ENCODE data around the gene MLLT10. TPM values are rescaled to one million over a fixed set of nuclear protein-coding genes. Genes with fewer than 3 reads are reported as not detected.

MLLT10 gene
- total and polyA plus RNA-seq, 2 of the 8 experiments (the other 6 are each of a cell fraction or from before 2014, with no cell fraction given), result 53.1 to 62.1 TPM

DNA sequence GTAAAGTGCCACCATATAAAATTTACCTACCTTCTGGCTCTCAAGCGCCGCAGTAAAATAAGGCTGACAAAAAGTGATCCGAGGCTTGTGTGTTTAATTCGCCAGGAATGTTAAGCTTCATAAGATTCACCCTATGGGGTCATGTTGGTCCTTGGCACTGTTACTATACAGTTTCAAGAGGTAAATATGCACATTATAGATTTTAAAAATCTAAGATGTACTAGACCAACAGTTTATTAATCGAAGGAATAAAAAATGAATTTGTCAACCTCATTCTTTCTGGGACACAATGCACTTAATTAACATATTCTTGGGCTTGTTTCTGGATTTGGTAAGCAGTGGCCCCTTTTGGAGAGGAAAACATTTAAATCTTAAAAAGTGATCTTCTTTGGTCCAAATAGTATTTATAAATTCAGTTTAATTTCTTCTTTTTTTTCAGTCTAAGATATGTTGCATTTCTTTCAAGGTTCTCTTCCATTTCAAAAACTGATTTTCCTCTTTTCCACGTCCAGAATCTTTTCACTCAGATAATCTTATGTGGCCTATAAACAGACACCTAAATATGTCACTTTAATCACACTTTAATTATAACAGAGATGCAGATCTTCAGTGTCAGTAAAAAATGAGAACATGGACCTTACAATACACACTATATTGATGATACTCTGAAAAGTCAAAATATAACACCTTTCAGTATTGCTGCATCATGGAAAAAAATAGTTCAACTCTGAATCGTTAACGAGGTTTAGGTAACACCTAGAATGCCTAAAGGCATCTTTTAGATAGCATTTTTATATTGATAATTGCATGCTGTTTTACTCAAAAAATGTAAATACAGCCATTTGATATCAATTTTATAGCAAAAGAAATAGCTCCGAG, 4.8 kb upstream of the MLLT10 start:
- FAIRE-seq, result peak; percentile 65
- TF ChIP-seq EP300 (IDR thresholded peaks at IDR 0.05; ENCODE audit: borderline replicate concordance in 1 of 2, low read depth in 2 of 2, low read length in 2 of 2) (no peak), TEAD4 (IDR thresholded peaks at IDR 0.05; ENCODE audit: low read depth, low read length) (0 out of 2 replicates have a peak, but pooled peaks have one; percentile 64), MAFK (IDR thresholded peaks at IDR 0.05; ENCODE audit: low read depth, low read length) (0 out of 2 replicates have a peak, but pooled peaks have one; percentile 13), ASH2L (IDR thresholded peaks at IDR 0.05; ENCODE audit: low read length) (peak; percentile 63), NRF1 (IDR thresholded peaks at IDR 0.05; ENCODE audit: low read depth, low read length) (no peak)

More for the DNA sequence above, 4.8 kb upstream of the MLLT10 start:
- H4K20me1 ChIP-seq (replicated peaks in 1 of 2; ENCODE audit: control insufficient read depth in 1 of 2, insufficient read depth in 2 of 2, low read length in 2 of 2), result no peaks in the 10 kb centered on the region
- ChIA-PET POLR2A (ENCODE audit: partially characterized antibody) (interaction anchor here (0.5 to 17.3 kb wide), 6 partner anchors 10 to 144 kb away, joined by 3 to 352 read pairs (median 4); no protein-coding TSS in a partner anchor), CTCF (ENCODE audit: partially characterized antibody) (interaction anchor here (0.7 to 1.4 kb wide), 4 partner anchors 14 to 251 kb away, joined by 3 read pairs; no protein-coding TSS in a partner anchor)
- H3K9me3 ChIP-seq (ENCODE audit: insufficient read depth in 2 of 2, low read depth in 1 of 2, low read length in 1 of 2), result no peaks in the 10 kb centered on the region
- H4K91ac ChIP-seq (replicated peaks; ENCODE audit: insufficient read length, low read length), result peak overlapping the region; percentile 61
- peaks cover 0 to 16% (median 6%) of the 10 kb centered on the region in 4 experiments; a peak in 4 of 7 replicates for H3K4me1 ChIP-seq (replicated peaks in 1 of 4; ENCODE audit: control insufficient read depth in 3 of 4, insufficient read depth in 4 of 4, low read length in 3 of 4)
- H3K27me3 ChIP-seq (replicated peaks in 1 of 4; ENCODE audit: control insufficient read depth in 3 of 4, extremely low read depth in 1 of 4, insufficient read depth in 3 of 4, low read length in 3 of 4), result no peaks in the 10 kb centered on the region
- no peak overlapping the region for H2BK15ac ChIP-seq (ENCODE audit: low read length)
- peak overlapping the region; percentile 2 to 79 (median 16); a peak in 5 of 8 replicates for H3K4me3 ChIP-seq (ENCODE audit: extremely low read depth in 1 of 4, insufficient read depth in 2 of 4, low read depth in 3 of 4, low read length in 4 of 4)
- H3K36me3 ChIP-seq (ENCODE audit: control insufficient read depth in 2 of 4, insufficient read depth in 4 of 4, low read length in 3 of 4), result no peaks in the 10 kb centered on the region
- no peak overlapping the region for H3K23ac ChIP-seq (ENCODE audit: insufficient read length)
- H3K27ac ChIP-seq (ENCODE audit: low read depth, low read length), result peak overlapping the region; percentile 63; the same call in 1 of the 2 replicates
- peak overlapping the region; percentile 92 to 97 for H3K4me2 ChIP-seq (ENCODE audit: insufficient read depth in 1 of 2, low read depth in 2 of 2, low read length in 2 of 2)
- H2AFZ ChIP-seq (ENCODE audit: low read length), result no peak overlapping the region
- H3K79me2 ChIP-seq (ENCODE audit: control insufficient read depth in 1 of 2, insufficient read depth in 2 of 2, low read length in 2 of 2), result peaks cover 0 to 41% of the 10 kb centered on the region in 2 experiments; a peak in 2 of 4 replicates
- DNase-seq (ENCODE audit: low read depth in 1 of 2, low spot score in 2 of 2), result no peak
- no peak overlapping the region for H2BK12ac ChIP-seq (ENCODE audit: low read depth, low read length)
- H3K14ac ChIP-seq (ENCODE audit: insufficient read length), result no peak overlapping the region
- H3K23me2 ChIP-seq (ENCODE audit: low read depth, low read length), result peaks cover 13% of the 10 kb centered on the region; the same call in 1 of the 2 replicates
- H3K18ac ChIP-seq (ENCODE audit: extremely low read depth, low read length), result no peak overlapping the region; the same call in 1 of the 2 replicates
- no peaks in the 10 kb centered on the region for H3K79me1 ChIP-seq (ENCODE audit: low read depth, low read length)
- H3K56ac ChIP-seq (replicated peaks; ENCODE audit: insufficient read length, low read depth, low read length), result no peak overlapping the region
- H4K8ac ChIP-seq (ENCODE audit: extremely low read depth, insufficient read depth, low read length), result no peak overlapping the region
- peak overlapping the region in 1 of 4 experiments; percentile 12; a peak in 1 of 7 replicates for H3K9ac ChIP-seq (replicated peaks in 1 of 4; ENCODE audit: extremely low read depth in 1 of 4, low read depth in 3 of 4, low read length in 3 of 4)
- no peak overlapping the region for H2BK5ac ChIP-seq (ENCODE audit: low read depth, low read length)
- no peak overlapping the region for H3K4ac ChIP-seq (replicated peaks; ENCODE audit: insufficient read length, low read depth, low read length)
- no peak overlapping the region for H2BK20ac ChIP-seq (ENCODE audit: low read length)
- H4K5ac ChIP-seq (ENCODE audit: insufficient read length, low read depth, low read length), result peak overlapping the region; percentile 87
- no peak overlapping the region for H2BK120ac ChIP-seq (replicated peaks; ENCODE audit: low read depth, low read length)
- no peak overlapping the region for H2AK5ac ChIP-seq (ENCODE audit: low read depth, low read length)
- WGBS, 2 experiments (ENCODE audit: extremely low coverage in 1 of 2, insufficient coverage in 1 of 2, insufficient read length in 1 of 2, insufficient replicate concordance in 2 of 2, low coverage in 1 of 2, low lambda C conversion rate in 2 of 2, missing lambda C conversion rate in 1 of 2), result 31% methylated on average over 9 of the region's 9 CpGs; no CpG with 5 or more reads in 1 of the 2 experiments
